Activated CD4-positive, CD25-positive, alpha-beta regulatory T cell treated with anti-CD3 and anti-CD28 coated beads, Interleukin-2, amount 50 U/mL, for 24 hours (primary cell): Measurements from ENCODE around the gene ZEB1.
"Not testable (repeated sequence)": the region's sequence is repeated elsewhere in the genome, so short reads cannot be mapped to it uniquely, and the experiment has no call there.

Source experiments
- ATAC-seq, 2 donors: fragments of 150-1000 bp; cut with Tn5 transposase; one replicate each; pipeline ENCODE4 v1.10.0; 2021; ENCODE audit warnings: mild to moderate bottlenecking in 1 of 2, moderate library complexity in 1 of 2

The ZEB1 gene

GRCh38 chr10:31515116-31515515 is 196.1 kb downstream of the ZEB1 start:
- no peak for ATAC-seq

- peak; percentile 32 to 59 for ATAC-seq
Measured at GRCh38 chr10:31515819-31516402, 196.9 kb downstream of the ZEB1 start.

- ATAC-seq = no peak
Measured at GRCh38 chr10:31520986-31521831, 202.2 kb downstream of the ZEB1 start.

GRCh38 chr10:31522820-31523219 is 203.8 kb downstream of the ZEB1 start:
- ATAC-seq = no peak

- no peak for ATAC-seq
Measured at GRCh38 chr10:31524460-31524859, 205.4 kb downstream of the ZEB1 start.

- ATAC-seq = no peak
Measured at GRCh38 chr10:31526178-31526577, 207.2 kb downstream of the ZEB1 start.

GRCh38 chr10:31526681-31527080 is 207.7 kb downstream of the ZEB1 start:
- ATAC-seq = no peak

- no peak for ATAC-seq
Measured at GRCh38 chr10:31528831-31529230, 209.8 kb downstream of the ZEB1 start.

- no peak for ATAC-seq
Measured at GRCh38 chr10:31536302-31536701, 217.3 kb downstream of the ZEB1 start.

GRCh38 chr10:31549896-31550295 is 230.9 kb downstream of the ZEB1 start:
- no peak for ATAC-seq

- ATAC-seq = no peak
Measured at GRCh38 chr10:31554556-31554955, 235.5 kb downstream of the ZEB1 start.

GRCh38 chr10:31557854-31558253 is 238.8 kb downstream of the ZEB1 start:
- no peak for ATAC-seq

- not testable (repeated sequence) for ATAC-seq
Measured at GRCh38 chr10:31568252-31568861, 249.3 kb downstream of the ZEB1 start.

GRCh38 chr10:31574577-31574976 is 255.6 kb downstream of the ZEB1 start:
- ATAC-seq = no peak

- peak in 1 of 2 donors; percentile 10 for ATAC-seq
Measured at GRCh38 chr10:31578181-31578852, 259.3 kb downstream of the ZEB1 start.

- peak in 1 of 2 donors; percentile 30 for ATAC-seq
Measured at GRCh38 chr10:31578951-31579350, 259.9 kb downstream of the ZEB1 start.
